Omental fat pad (tissue), 4 donors: ENCODE results near the gene PLCB2. TPM values are rescaled to one million over a fixed set of nuclear protein-coding genes. Genes with fewer than 3 reads are reported as not detected.

Source experiments
- ATAC-seq: fragments of 150-250 bp; one replicate; pipeline ENCODE4 v1.9.1; 2016; ENCODE audit warnings: mild to moderate bottlenecking, moderate library complexity; ENCODE audit not compliant: low FRiP score
- DNase-seq: peaks from one replicate; pipeline ENCODE4 v3.0.0-alpha.2; 2019; ENCODE audit warnings: low spot score
- CTCF ChIP-seq, 3 donors: fragments of 450-650 bp; IDR thresholded peaks; one replicate each; pipeline ENCODE4 v1.5.1; 2016 to 2017; ENCODE audit warnings: antibody characterized with exemption in 3 of 3, mild to moderate bottlenecking in 3 of 3, moderate library complexity in 2 of 3
- total RNA-seq, 4 donors: library from RNA; depleted of rRNA; stranded (reverse); fragments of >200 nt; gene quantifications; one replicate each; pipeline ENCODE4 v1.1.0, GENCODE V29; 2016

PLCB2 gene
- total RNA-seq, 4 donors from 2014 or later, result 12.0 to 35.1 (median 25.0) TPM

- no peak for ATAC-seq
- no peak for DNase-seq
- TF ChIP-seq CTCF (IDR thresholded peaks at IDR 0.05), result no peak
Observed at GRCh38 chr15:40295877-40296560, 11.7 kb downstream of the PLCB2 start.

- no peak for DNase-seq
- ATAC-seq, result no peak
Observed at GRCh38 chr15:40295297-40295696, 12.4 kb downstream of the PLCB2 start.

GRCh38 chr15:40293905-40294895 is 13.5 kb downstream of the PLCB2 start:
- ATAC-seq (no peak), DNase-seq (no peak)
- TF ChIP-seq CTCF (IDR thresholded peaks at IDR 0.05), result no peak

More at GRCh38 chr15:40295297-40295696, 12.4 kb downstream of the PLCB2 start:
- TF ChIP-seq CTCF (IDR thresholded peaks at IDR 0.05), result no peak

GRCh38 chr15:40293006-40293405 is 14.7 kb downstream of the PLCB2 start:
- DNase-seq, result no peak
- ATAC-seq, result no peak
- TF ChIP-seq CTCF (IDR thresholded peaks at IDR 0.05), result no peak

GRCh38 chr15:40292246-40292645 is 15.5 kb downstream of the PLCB2 start:
- TF ChIP-seq CTCF (IDR thresholded peaks at IDR 0.05), result no peak
- DNase-seq, result no peak
- ATAC-seq, result no peak

- ATAC-seq, result peak; percentile 68
- TF ChIP-seq CTCF (IDR thresholded peaks at IDR 0.05), result no peak
- DNase-seq, result no peak
Observed at GRCh38 chr15:40290918-40291574, 16.7 kb downstream of the PLCB2 start.
